Lower lobe of right lung (tissue), 2 donors: ENCODE results near the gene P2RX7. TPM values are rescaled to one million over a fixed set of nuclear protein-coding genes. Genes with fewer than 3 reads are reported as not detected.

ENCODE experiments used
- ATAC-seq, 2 donors: fragments of 200-7000 bp; cut with Tn5 transposase; one replicate each; pipeline ENCODE4 v1.9.1; 2020 to 2022; ENCODE audit warnings: mild to moderate bottlenecking in 2 of 2, moderate library complexity in 2 of 2
- DNase-seq: peaks from one replicate; pipeline ENCODE4 v3.0.0-alpha.2; 2020
- H3K27ac ChIP-seq: fragments of 200-600 bp; one replicate; pipeline ENCODE4 v1.8.0; 2022
- H3K27me3 ChIP-seq: fragments of 200-600 bp; one replicate; pipeline ENCODE4 v1.8.0; 2022; ENCODE audit warnings: low read depth
- H3K36me3 ChIP-seq: fragments of 200-600 bp; one replicate; pipeline ENCODE4 v1.8.0; 2022; ENCODE audit warnings: mild to moderate bottlenecking
- H3K4me1 ChIP-seq: fragments of 200-600 bp; one replicate; pipeline ENCODE4 v1.8.0; 2022
- H3K4me3 ChIP-seq: fragments of 200-600 bp; one replicate; pipeline ENCODE4 v1.8.0; 2022; ENCODE audit warnings: mild to moderate bottlenecking
- H3K9me3 ChIP-seq: fragments of 200-600 bp; one replicate; pipeline ENCODE4 v1.8.0; 2022
- intact Hi-C: fragments of 100-400 bp; cut with DNase I; formaldehyde crosslinking; loops from one replicate; pipeline ENCODE4 v1.11.0; 2022
- total RNA-seq: library from RNA; stranded (reverse); fragmentation: NEBNext Ultra II Directional; extraction: Animal tissue kit (Norgen Biotek cat#: 25700); gene quantifications from one replicate; pipeline ENCODE4 v1.2.1, GENCODE V29; 2021
- TF ChIP-seq, protein P1 (sequence below): fragments of 200-600 bp; IDR thresholded peaks from one replicate; pipeline ENCODE4 v1.8.0; 2022; ENCODE audit warnings: antibody characterized with exemption, mild to moderate bottlenecking
- donor health status: DM: no; HTN: yes; CAD: no; lungs with severe emphysema.

Gene P2RX7
- total RNA-seq, 1 donor from 2014 or later, result 20.5 TPM

DNA sequence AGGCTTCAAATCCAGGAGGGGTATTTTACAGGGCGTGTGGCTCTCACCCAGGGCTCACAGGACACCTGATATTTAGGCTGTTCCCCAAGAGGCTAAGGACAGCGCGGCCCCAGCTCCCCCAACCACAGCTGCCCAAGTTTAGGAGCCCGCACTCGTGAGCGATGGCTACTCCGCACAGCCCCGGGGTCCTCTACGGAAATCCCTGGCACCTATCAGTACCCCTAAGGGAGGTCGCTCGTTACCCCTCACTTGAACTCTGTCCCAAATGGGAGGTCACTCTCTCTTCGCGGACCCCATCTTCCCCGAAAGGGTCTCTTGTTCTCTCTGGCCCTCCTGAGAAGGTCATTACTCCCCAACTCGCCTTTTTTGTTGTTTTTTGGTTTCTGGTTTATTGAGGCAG is 76.5 kb downstream of the P2RX7 start:
- Histone ChIP-seq H3K4me1 (peaks cover 24% of the 10 kb centered on the region), H3K9me3 (no peaks in the 10 kb centered on the region), H3K27me3 (no peaks in the 10 kb centered on the region), H3K36me3 (peaks cover 5% of the 10 kb centered on the region), H3K4me3 (peak overlapping the region; percentile 79), H3K27ac (peak overlapping the region; percentile 95)
- no peak for ATAC-seq
- TF ChIP-seq, protein P1, sequence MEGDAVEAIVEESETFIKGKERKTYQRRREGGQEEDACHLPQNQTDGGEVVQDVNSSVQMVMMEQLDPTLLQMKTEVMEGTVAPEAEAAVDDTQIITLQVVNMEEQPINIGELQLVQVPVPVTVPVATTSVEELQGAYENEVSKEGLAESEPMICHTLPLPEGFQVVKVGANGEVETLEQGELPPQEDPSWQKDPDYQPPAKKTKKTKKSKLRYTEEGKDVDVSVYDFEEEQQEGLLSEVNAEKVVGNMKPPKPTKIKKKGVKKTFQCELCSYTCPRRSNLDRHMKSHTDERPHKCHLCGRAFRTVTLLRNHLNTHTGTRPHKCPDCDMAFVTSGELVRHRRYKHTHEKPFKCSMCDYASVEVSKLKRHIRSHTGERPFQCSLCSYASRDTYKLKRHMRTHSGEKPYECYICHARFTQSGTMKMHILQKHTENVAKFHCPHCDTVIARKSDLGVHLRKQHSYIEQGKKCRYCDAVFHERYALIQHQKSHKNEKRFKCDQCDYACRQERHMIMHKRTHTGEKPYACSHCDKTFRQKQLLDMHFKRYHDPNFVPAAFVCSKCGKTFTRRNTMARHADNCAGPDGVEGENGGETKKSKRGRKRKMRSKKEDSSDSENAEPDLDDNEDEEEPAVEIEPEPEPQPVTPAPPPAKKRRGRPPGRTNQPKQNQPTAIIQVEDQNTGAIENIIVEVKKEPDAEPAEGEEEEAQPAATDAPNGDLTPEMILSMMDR, result no peak
- no peak for DNase-seq
- intact Hi-C loops, result no loop called here

DNA sequence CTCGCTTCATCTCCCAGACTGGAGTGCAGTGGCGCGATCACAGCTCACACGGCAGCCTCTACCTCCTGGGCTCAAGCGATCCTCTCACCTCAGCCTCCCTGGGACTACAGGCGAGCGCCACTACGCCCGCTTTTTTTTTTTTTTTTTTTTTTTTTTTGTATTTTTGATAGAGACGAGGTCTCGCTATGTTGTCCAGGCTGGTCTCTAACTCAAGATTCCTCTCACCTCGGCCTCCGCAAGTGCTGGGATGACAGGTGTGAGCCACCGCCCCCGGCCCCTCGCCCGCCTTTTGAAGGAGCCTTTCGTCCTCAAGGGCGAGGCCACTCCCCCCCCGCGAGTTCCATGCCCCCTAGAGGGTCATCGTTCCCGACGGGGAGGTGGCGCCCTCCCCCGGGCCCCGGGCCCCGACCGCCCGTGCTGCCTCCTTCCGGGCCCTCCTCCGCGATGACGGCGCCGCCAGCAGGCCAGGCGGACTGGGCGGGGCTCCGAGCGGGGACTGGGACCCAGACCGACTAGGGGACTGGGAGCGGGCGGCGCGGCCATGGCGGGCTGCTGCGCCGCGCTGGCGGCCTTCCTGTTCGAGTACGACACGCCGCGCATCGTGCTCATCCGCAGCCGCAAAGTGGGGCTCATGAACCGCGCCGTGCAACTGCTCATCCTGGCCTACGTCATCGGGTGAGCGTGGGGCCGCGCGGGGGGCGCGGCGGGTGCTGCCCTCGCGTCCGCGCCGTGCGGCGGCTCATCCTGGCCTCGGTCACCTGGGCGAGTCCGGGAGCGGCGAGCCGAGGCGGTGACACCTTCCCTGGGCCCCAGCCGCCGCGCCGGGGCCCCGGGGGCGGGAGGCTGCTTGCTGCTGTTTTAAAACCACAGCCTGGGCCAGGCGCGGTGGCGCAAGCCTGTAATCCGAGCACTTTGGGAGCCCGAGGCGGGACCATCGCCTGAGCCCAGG is 77.2 kb downstream of the P2RX7 start, which contains the start of gene P2RX4:
Gene P2RX4 (plus strand): TSS at position 506 of the 949 bp plus-strand sequence. CDS start 36 bp downstream, at position 542.
- peak within 1 kb of the TSS; percentile 95 for H3K27ac ChIP-seq
- TF ChIP-seq, protein P1, result peak; percentile 41
- DNase-seq, result peak; percentile 92
- ATAC-seq, result peak; percentile 96
- intact Hi-C loops, result no loop called here
- peaks cover 5% of the 10 kb centered on the region for H3K36me3 ChIP-seq
- H3K4me1 ChIP-seq, result peaks cover 31% of the 10 kb centered on the region
- no peaks in the 10 kb centered on the region for H3K9me3 ChIP-seq
- H3K27me3 ChIP-seq, result no peaks in the 10 kb centered on the region
- H3K4me3 ChIP-seq, result peak within 1 kb of the TSS; percentile 79

DNA sequence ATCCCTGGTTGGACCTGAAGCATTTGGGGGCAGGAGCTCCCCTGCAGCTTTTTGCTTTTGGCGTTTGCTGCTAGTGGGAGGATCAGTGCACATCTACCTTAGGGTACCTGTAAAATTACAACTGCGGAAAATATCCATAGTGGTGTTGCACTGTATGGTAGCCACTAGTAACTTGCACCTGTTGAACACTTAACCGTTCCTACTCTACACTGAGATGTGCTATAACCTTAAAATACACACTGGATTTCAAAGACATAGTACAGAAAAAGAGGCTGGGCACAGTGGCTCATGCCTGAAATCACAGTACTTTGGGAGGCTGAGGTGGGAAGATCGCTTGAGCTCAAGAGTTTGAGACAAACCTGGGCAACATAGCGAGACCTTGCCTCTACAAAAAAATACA is 80.2 kb downstream of the P2RX7 start:
- no peak for DNase-seq
- no peak overlapping the region for H3K27ac ChIP-seq
- H3K27me3 ChIP-seq, result no peaks in the 10 kb centered on the region
- no peak for ATAC-seq
- intact Hi-C loops, result no loop called here
- H3K4me3 ChIP-seq, result no peak overlapping the region
- H3K36me3 ChIP-seq, result peaks cover 18% of the 10 kb centered on the region
- H3K9me3 ChIP-seq, result no peaks in the 10 kb centered on the region
- TF ChIP-seq, protein P1, result no peak
- peaks cover 38% of the 10 kb centered on the region for H3K4me1 ChIP-seq

DNA sequence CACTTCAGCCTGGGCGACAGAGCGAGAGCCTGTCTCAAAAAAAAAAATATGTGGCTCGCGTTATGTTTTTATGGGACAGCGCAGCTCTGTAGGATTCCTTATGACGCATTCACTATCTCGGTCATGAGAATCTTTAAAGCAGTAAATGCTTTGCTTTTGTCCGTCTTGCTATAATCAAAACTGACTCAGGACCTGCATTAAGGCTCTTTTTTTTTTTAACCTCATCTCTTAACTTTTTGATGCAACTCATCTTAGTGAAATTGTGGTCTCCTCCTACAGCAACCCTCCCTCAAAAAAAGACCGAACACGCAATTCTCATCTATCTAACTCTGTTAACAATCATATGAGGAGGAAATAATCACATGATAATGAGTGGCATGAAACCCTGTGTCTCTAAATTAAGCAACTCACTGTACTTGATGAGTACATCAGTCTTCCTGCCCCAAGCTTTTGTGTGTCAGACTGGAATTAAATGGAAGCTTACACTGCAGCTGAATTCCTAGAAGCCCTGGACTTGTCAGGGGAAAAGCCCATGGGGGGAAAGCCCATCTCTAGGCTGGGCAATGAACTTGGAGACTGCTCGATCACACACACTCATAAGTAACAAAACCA is 81.6 kb downstream of the P2RX7 start:
- Histone ChIP-seq H3K36me3 (peaks cover 27% of the 10 kb centered on the region), H3K27me3 (no peaks in the 10 kb centered on the region), H3K9me3 (no peaks in the 10 kb centered on the region), H3K4me3 (no peak overlapping the region), H3K27ac (peak overlapping the region; percentile 69), H3K4me1 (peaks cover 38% of the 10 kb centered on the region)
- TF ChIP-seq, protein P1, result no peak
- intact Hi-C loops, result no loop called here
- DNase-seq (no peak), ATAC-seq (peak; percentile 9 to 11)

DNA sequence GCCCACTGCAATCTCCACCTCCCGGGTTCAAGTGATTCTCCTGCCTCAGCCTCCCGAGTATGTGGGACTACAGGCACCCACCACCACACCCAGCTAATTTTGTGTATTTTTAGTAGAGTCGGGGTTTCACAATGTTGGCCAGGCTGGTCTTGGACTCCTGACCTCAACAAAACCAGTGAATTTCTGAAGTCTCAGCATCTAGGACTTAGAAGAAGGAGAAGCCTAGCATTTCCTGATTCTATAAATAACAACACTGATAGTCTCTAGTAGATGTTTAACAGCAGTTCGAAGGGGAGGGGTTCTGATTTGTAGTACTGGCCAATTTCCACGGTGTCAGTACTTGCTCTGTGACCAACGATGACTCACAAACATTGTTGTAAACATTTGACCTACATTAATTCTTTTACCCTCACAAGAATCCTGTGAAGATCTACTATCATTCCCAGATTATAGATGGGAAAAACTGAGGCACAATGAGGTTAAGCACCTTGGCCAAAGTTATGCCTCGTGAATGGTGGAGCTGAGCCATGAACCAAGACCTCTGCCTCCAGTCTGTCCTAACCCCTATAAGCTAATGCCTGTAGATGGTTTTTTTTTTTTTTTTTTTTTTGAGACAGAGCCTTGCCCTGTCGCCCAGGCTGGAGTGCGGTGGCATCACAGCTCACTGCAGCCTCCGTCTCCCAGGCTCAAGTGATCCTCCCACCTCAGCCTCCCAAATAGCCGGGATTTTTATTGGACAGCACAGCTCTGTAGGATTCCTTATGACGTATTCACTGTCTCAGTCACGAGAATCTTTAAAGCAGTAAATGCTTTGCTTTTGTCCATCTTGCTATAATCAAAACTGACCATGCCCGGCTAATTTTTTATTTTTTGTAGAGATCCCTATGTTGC is 82.4 kb downstream of the P2RX7 start:
- TF ChIP-seq, protein P1, result no peak
- peak overlapping the region; percentile 69 for H3K27ac ChIP-seq

More for the DNA sequence above, 82.4 kb downstream of the P2RX7 start:
- Histone ChIP-seq H3K27me3 (no peaks in the 10 kb centered on the region), H3K4me3 (no peak overlapping the region), H3K36me3 (peaks cover 27% of the 10 kb centered on the region), H3K4me1 (peaks cover 38% of the 10 kb centered on the region), H3K9me3 (no peaks in the 10 kb centered on the region)
- intact Hi-C loops, result no loop called here
- DNase-seq (no peak), ATAC-seq (peak; percentile 66 to 73)
